Measurements from ENCODE around the gene PPP1CB.

DNA sequence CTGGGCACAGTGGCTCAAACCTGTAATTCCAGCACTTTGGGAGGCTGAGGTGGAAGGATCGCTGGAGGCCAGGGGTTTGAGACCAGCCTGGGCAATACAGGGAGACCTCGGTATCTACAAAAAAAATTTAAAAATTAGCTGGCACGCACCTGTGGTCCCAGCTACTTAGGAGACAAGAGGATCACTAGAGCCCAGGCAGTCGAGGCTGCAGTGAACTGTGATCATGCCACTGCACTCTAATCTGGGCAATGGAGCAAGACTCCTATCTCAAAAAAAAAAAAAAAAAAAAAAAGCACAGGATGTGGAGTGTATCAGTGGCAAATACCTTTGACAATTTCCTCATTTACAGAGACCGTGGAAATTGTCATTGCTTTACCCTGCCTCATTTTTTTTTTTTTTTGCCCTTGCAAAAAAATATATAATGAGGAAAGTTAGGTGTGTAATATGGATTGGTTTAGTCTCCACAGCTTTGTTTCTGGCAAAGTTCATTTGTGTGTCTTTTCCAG lies 20.9 kb upstream of the PPP1CB start:
- TF ChIP-seq CTCF (IDR thresholded peaks at IDR 0.05), result no peak
- TF ChIP-seq POLR2A (IDR thresholded peaks at IDR 0.05), result no peak

All from esophagus squamous epithelium (tissue), 4 donors.